LNCaP clone FGC (cell line): ENCODE data around the gene EIF4E1B.

Experiments used
- DNase-seq: peaks from one replicate; pipeline ENCODE4 v3.0.0-alpha.2; 2011; ENCODE audit warnings: low read depth
- H3K4me3 ChIP-seq: 2 replicates; pipeline ENCODE4 v1.5.1; 2011; ENCODE audit warnings: mild to moderate bottlenecking, low read depth, low read length, control low read depth
- CTCF ChIP-seq: IDR thresholded peaks from 2 replicates; pipeline ENCODE4 v1.5.1; 2012; ENCODE audit warnings: mild to moderate bottlenecking; ENCODE audit not compliant: control insufficient read depth, insufficient read depth; ENCODE audit errors: extremely low read depth

EIF4E1B gene

GRCh38 chr5:176685010-176685409 is 54.5 kb downstream of the EIF4E1B start:
- DNase-seq = no peak
- no peak for TF ChIP-seq CTCF
- no peak overlapping the region for H3K4me3 ChIP-seq

DNA sequence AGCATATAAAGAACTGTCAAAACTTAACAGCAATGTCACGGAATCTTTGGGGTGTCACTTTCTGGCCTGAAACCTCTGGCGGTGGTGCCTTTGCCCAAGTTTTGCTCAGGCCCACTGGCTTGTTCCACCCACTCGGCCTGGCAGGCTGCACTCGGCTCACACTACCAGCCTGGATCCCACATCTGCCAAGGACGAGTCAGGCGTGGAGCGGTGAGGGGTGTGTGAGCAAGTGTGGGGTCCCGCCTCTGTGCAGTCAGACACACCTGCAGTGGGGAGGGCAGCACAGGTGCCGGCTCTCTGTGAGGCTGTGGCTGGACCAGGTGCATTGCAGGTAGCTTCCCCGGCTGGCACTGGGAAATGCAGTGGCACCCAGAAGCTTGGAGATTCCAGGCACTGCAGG is 56.8 kb downstream of the EIF4E1B start:
- TF ChIP-seq CTCF = no peak
- DNase-seq = no peak
- H3K4me3 ChIP-seq = no peak overlapping the region

- TF ChIP-seq CTCF = no peak
- H3K4me3 ChIP-seq = no peak overlapping the region
- DNase-seq = no peak
These were observed 57.4 kb downstream of the EIF4E1B start for GRCh38 chr5:176687881-176688280.

GRCh38 chr5:176690911-176691310 is 60.4 kb downstream of the EIF4E1B start:
- DNase-seq = no peak
- no peak overlapping the region for H3K4me3 ChIP-seq
- no peak for TF ChIP-seq CTCF

- DNase-seq = no peak
- no peak for TF ChIP-seq CTCF
- no peak overlapping the region for H3K4me3 ChIP-seq
These were observed 61.0 kb downstream of the EIF4E1B start for GRCh38 chr5:176691524-176691923.

DNA sequence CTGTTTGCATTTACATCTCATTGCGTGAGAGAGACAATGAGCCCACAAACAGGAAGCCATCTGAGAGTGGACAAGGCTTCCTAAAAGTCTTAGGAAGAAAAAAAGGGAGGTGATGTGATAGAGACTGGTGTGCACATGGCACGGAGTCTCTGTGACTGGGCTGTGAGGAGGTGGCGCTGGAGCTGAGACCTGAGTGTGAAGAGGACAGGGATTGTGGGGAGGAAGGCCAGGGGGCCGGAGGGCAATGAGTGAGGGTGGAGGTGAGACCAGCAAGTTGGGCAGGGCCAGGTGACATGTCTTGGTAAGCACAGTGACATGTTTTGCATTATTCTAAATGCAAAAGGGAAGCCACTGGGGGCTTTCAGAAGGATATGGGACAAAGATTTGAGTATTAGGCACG is 61.9 kb downstream of the EIF4E1B start:
- H3K4me3 ChIP-seq = no peak overlapping the region
- no peak for DNase-seq
- no peak for TF ChIP-seq CTCF

GRCh38 chr5:176692839-176693476 is 62.5 kb downstream of the EIF4E1B start:
- TF ChIP-seq CTCF = no peak
- no peak overlapping the region for H3K4me3 ChIP-seq
- no peak for DNase-seq
